ENCODE data around the gene RPL36AL.

Gene RPL36AL

DNA sequence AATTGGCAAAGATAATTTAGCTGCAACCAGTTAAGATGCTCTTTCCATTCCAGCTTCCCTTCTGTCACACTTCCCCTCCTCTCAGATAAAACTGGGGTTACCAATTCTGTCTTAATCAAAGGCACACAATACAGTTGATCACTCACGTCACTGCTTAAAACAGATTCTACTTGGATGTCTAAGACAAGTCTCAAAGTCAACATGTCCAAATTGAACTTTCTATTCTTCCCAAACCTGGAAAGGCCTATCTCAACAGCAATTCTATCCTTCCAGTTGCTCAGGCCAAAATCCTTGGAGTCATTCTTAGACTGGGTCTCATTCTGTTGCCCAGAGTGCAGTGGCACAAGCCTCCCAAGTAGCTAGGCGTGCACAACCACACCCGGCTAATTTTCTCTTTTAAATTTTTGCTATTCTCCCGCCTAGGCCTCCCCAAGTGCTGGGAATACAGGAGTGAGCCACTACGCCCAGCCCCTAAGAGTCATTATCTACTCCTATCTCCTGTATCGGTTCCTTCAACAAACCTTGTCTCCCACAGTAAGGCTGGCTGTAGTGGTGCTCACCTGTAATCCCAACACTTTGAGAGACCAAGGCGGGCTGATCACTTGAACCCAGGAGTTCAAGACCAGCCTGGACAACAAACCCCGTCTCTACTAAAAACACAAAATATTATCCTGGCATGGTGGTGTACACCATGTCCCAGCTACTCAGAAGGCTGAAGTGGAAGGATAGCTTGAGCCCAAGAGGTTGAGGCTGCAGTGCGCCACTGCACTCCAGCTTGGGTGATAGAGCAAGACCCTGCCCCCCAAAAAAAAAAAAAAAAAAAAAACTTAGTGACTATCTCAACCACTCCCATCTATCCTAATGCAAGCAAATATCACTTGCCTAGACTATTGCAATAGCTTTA lies 39.0 kb downstream of the RPL36AL start:
- DNase-seq (ENCODE audit: low read depth) = no peak

DNA sequence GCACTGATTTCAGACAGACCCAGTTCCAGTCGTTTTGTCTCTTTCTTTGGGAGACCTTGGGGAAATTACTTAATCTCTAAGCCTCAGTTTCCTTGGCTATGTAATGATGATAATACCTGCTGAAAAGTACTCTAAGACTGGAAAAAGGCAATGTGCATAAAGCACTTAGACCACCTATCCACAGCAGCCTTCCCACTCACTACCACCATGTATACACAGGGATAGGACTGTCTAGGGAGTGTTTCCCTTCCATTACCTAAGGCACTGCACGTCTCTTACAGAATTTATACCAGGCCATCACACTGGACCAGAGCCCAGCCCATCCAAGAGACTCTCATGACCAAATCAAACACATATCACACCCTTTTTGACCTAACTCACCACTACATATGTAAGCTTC lies 40.6 kb downstream of the RPL36AL start:
- no peak for DNase-seq (ENCODE audit: low read depth)

DNA sequence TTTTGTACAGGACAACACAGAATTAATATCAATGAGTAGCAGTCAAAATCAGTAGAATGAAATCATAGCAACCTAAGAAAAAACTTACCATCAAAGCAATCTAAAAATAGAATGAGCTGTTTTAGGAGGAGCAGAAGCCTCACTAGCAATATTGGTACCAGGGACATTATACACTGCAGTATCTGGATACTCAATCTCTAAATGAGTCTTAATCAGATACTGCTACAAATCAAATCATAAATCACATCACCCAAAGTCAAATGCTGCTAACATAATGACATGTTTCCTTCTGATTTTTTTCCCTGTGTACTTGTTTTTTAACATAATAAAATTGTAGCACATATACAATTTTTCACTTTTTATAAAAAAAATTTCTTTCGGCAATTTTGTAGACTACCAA lies 42.3 kb downstream of the RPL36AL start:
- no peak for DNase-seq (ENCODE audit: low read depth)

DNA sequence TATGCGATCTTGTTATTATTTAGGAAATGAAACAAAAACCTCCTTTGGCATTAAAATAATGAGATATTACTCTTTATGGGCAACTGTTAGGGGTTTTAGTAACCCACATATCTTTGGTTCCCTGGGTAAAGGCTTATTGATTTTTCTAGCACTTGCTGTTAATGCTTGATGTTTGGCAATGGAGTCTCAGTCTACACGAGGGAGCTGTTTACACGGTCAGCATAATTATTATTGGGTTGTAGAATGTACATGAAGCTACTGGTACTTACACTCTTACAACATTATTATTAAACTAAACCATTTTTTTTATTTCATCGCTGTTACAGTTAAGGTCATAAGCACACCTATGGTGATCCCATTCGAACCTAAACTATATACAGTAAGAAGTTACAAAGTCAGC lies 46.4 kb downstream of the RPL36AL start:
- DNase-seq (ENCODE audit: low read depth) = no peak

DNA sequence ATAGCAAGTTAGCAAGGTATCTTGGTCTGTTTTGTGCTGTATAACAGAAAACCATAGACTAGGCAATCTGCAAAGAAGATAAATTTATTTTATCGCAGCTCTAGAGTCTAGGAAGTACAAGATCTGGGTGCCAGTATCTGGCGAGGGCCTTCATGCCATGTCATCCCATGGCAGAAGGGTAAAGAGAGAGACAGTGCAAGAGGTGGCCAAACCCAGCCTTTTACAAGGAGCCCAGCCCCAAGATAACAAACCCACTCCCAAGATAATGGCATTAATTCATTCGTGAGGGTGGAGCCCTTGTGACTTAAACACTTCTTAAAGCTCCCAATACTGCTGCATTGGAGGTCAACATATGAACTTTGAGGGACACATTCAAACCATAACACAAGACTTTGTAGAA lies 51.1 kb downstream of the RPL36AL start:
- DNase-seq (ENCODE audit: low read depth) = no peak

Data from activated T-helper 1 cell treated with Interleukin-2 at 50 U/mL for 16 hours (primary cell).